Measurements from ENCODE around the gene HOXD9.

DNA sequence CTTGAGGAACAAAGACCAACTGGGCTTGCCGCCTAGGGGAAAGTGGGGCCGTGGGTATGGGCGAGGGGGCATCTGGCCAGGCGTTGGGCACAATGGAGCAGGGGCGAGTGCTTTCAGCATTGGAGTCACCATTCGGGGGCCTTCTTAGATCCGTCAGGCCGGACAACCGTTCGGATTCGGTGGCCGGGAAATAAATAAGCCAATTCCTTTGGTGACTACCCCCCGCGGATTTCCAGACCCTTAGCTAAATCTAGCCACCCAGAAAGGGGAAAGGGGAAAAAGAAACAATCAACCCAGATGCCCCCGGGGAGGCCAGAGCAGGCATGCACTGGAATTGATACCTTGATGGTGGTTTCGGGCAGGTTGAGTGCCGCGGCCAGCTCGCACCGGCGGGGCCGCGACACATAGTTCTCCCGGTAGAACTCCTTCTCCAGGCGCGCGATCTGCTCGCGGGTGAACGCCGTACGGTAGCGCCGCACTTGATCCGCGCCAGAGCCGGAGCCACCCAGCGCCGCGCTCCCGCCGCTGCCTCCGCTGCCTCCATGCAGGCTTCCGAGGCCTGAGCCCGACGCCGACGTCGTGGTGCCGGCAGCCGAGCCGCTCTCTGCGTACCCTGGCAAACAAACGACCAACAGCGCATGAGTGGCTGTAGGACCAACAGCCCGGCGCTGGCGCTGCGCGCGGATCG lies 40.5 kb upstream of the HOXD9 start:
- TF ChIP-seq CTCF (IDR thresholded peaks at IDR 0.05) (no peak), POLR2A (IDR thresholded peaks at IDR 0.05) (no peak)

All from testis (tissue), 2 donors.